H1 (cell line): Measurements from ENCODE around the gene ANLN.

Experiments
- EP300 ChIP-seq, 2 experiments: IDR thresholded peaks; 1 replicate in 1 of 2; 2 replicates in 1 of 2; pipeline ENCODE4 v1.6.1; 2011 to 2012; ENCODE audit warnings: low read depth in 2 of 2, low read length in 2 of 2, mild to moderate bottlenecking in 2 of 2, borderline replicate concordance in 1 of 2, inconsistent platforms in 1 of 2, moderate library complexity in 1 of 2
- TF ChIP-seq, protein P1 (sequence below), 3 experiments: IDR thresholded peaks; 1 replicate in 2 of 3; 2 replicates in 1 of 3; pipeline versions ENCODE4 v1.5.1 to v1.6.1; 2011; ENCODE audit warnings: low read length in 3 of 3, mild to moderate bottlenecking in 3 of 3, inconsistent platforms in 2 of 3, low read depth in 1 of 3, moderate library complexity in 1 of 3; ENCODE audit not compliant: insufficient read depth in 1 of 3; ENCODE audit errors: control extremely low read depth in 1 of 3
- TF ChIP-seq, protein P2 (sequence below): IDR thresholded peaks from 2 replicates; pipeline ENCODE4 v1.6.1; 2011; ENCODE audit warnings: low read length, improper control_type of control experiment

DNA sequence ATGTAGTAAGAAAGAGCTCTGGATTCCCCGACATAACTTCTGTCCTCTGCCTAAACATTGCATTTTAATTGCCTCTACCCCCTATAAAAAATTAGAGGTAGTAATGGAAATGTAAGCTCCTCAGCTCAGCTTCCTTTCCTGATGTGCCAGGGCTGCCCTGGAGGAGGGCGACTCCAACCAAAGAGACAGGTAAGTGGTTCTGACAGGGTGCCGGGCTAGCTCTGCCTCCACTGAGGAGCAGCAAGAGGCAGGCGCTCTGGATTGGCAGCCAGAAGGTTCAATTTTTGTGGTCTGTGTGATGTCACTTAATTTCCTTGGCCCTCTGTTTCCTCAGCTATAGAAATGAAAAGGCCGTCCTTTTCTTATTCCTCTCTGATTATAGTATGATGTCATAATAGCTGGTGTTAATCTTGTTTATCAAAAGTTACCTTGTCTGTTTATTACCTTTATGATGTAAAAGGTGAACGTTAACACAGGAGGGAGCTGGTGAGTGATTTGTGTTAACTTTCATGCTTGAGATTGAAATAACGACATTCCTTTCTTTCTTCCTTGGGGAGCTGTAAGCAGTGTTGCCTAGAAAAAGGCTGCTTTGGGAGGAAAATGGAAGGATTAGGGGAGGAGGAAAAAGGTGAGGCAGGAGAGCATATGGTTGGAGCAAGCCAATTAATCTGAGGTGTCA, 51.8 kb downstream of the ANLN start:
- TF ChIP-seq, protein P1, sequence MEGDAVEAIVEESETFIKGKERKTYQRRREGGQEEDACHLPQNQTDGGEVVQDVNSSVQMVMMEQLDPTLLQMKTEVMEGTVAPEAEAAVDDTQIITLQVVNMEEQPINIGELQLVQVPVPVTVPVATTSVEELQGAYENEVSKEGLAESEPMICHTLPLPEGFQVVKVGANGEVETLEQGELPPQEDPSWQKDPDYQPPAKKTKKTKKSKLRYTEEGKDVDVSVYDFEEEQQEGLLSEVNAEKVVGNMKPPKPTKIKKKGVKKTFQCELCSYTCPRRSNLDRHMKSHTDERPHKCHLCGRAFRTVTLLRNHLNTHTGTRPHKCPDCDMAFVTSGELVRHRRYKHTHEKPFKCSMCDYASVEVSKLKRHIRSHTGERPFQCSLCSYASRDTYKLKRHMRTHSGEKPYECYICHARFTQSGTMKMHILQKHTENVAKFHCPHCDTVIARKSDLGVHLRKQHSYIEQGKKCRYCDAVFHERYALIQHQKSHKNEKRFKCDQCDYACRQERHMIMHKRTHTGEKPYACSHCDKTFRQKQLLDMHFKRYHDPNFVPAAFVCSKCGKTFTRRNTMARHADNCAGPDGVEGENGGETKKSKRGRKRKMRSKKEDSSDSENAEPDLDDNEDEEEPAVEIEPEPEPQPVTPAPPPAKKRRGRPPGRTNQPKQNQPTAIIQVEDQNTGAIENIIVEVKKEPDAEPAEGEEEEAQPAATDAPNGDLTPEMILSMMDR (IDR thresholded peaks at IDR 0.05; ENCODE audit: control extremely low read depth in 1 of 3, insufficient read depth in 1 of 3, low read depth in 1 of 3, low read length in 3 of 3): no peak; a peak in 1 of 4 replicates
- TF ChIP-seq, protein P2, sequence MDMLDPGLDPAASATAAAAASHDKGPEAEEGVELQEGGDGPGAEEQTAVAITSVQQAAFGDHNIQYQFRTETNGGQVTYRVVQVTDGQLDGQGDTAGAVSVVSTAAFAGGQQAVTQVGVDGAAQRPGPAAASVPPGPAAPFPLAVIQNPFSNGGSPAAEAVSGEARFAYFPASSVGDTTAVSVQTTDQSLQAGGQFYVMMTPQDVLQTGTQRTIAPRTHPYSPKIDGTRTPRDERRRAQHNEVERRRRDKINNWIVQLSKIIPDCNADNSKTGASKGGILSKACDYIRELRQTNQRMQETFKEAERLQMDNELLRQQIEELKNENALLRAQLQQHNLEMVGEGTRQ: no peak
- TF ChIP-seq EP300 (IDR thresholded peaks at IDR 0.05; ENCODE audit: borderline replicate concordance in 1 of 2, low read depth in 2 of 2, low read length in 2 of 2): no peak
